Lower leg skin (tissue), 3 donors: ENCODE results near the gene SLC8A1.

Experiments
- CTCF ChIP-seq, 3 donors: fragments of 450-650 bp; IDR thresholded peaks; one replicate each; pipeline ENCODE4 v1.5.1; 2016; ENCODE audit warnings: antibody characterized with exemption in 3 of 3, mild to moderate bottlenecking in 3 of 3, moderate library complexity in 2 of 3
- POLR2A ChIP-seq, 2 donors: fragments of 450-650 bp; IDR thresholded peaks; one replicate each; pipeline ENCODE4 v1.6.1; 2016 to 2017; ENCODE audit warnings: antibody characterized with exemption in 2 of 2, mild to moderate bottlenecking in 1 of 2, moderate library complexity in 1 of 2

- TF ChIP-seq CTCF (IDR thresholded peaks at IDR 0.05) (no peak), POLR2A (IDR thresholded peaks at IDR 0.05) (no peak)
Measured at GRCh38 chr2:40330096-40330495, 121.8 kb downstream of the SLC8A1 start.
